Fibroblast of skin of back (primary cell): ENCODE results near the gene UBE2E1.
A peak's percentile ranks its signal among the peaks of the same experiment; 100 is the strongest.

Experiments used
- DNase-seq: peaks from one replicate; pipeline ENCODE4 v3.0.0-alpha.2; 2013

UBE2E1 gene

GRCh38 chr3:23796518-23796917 is 9.2 kb upstream of the UBE2E1 start:
- no peak for DNase-seq

GRCh38 chr3:23797491-23797890 is 8.3 kb upstream of the UBE2E1 start:
- no peak for DNase-seq

GRCh38 chr3:23798456-23798855 is 7.3 kb upstream of the UBE2E1 start:
- no peak for DNase-seq

GRCh38 chr3:23798876-23799275 is 6.9 kb upstream of the UBE2E1 start:
- no peak for DNase-seq

GRCh38 chr3:23800731-23801130 is 5.0 kb upstream of the UBE2E1 start:
- DNase-seq, result no peak

GRCh38 chr3:23804441-23805209 is 1.1 kb upstream of the UBE2E1 start:
- no peak for DNase-seq

GRCh38 chr3:23805210-23805632 is 534 bp upstream of the UBE2E1 start:
- DNase-seq, result no peak

GRCh38 chr3:23806534-23807423 is 1.0 kb downstream of the UBE2E1 start:
- DNase-seq, result peak; percentile 35

GRCh38 chr3:23807424-23808015 is 1.8 kb downstream of the UBE2E1 start:
- no peak for DNase-seq

- no peak for DNase-seq
Observed at GRCh38 chr3:23808525-23808924, 2.8 kb downstream of the UBE2E1 start.

GRCh38 chr3:23809294-23809693 is 3.5 kb downstream of the UBE2E1 start:
- no peak for DNase-seq

GRCh38 chr3:23809840-23810342 is 4.1 kb downstream of the UBE2E1 start:
- no peak for DNase-seq

- DNase-seq, result peak; percentile 23
Observed at GRCh38 chr3:23810343-23811184, 4.8 kb downstream of the UBE2E1 start.

- DNase-seq, result no peak
Observed at GRCh38 chr3:23811185-23811527, 5.4 kb downstream of the UBE2E1 start.

- DNase-seq, result no peak
Observed at GRCh38 chr3:23811919-23812318, 6.2 kb downstream of the UBE2E1 start.

- no peak for DNase-seq
Observed at GRCh38 chr3:23815879-23816278, 10.1 kb downstream of the UBE2E1 start.

GRCh38 chr3:23816721-23817120 is 11.0 kb downstream of the UBE2E1 start:
- no peak for DNase-seq

- no peak for DNase-seq
Observed at GRCh38 chr3:23817508-23818223, 11.9 kb downstream of the UBE2E1 start.

- no peak for DNase-seq
Observed at GRCh38 chr3:23819599-23820360, 14.0 kb downstream of the UBE2E1 start.

GRCh38 chr3:23820888-23821287 is 15.1 kb downstream of the UBE2E1 start:
- DNase-seq, result no peak

GRCh38 chr3:23821858-23822257 is 16.1 kb downstream of the UBE2E1 start:
- no peak for DNase-seq
